Tibial artery (tissue), 4 donors: ENCODE measurements around the gene MYO1B.

Experiments used
- DNase-seq, 2 donors: peaks; one replicate each; pipeline ENCODE4 v3.0.0-alpha.2; 2019
- H3K27ac ChIP-seq, 2 donors: fragments of 200-600 bp; sonication (generic) in 1 of 2; 1 replicate in 1 of 2; 2 replicates in 1 of 2; pipeline ENCODE4 v1.5.1; 2018 to 2019; ENCODE audit warnings: mild to moderate bottlenecking in 1 of 2
- H3K27me3 ChIP-seq, 2 donors: fragments of 200-600 bp; sonication (generic) in 1 of 2; one replicate each; pipeline versions ENCODE4 v1.5.1 to v1.6.0; 2016 to 2019
- H3K36me3 ChIP-seq, 3 donors: fragments of 200-600 bp; sonication (generic) in 2 of 3; one replicate each; pipeline ENCODE4 v1.5.1; 2016 to 2019; ENCODE audit warnings: mild to moderate bottlenecking in 2 of 3
- H3K4me1 ChIP-seq, 4 donors: fragments of 200-600 bp; sonication (generic) in 2 of 4; 1 replicate in 3 of 4; 2 replicates in 1 of 4; pipeline ENCODE4 v1.5.1; 2016 to 2019
- H3K4me3 ChIP-seq, 2 donors: fragments of 200-600 bp; sonication (generic) in 1 of 2; 1 replicate in 1 of 2; 2 replicates in 1 of 2; pipeline ENCODE4 v1.5.1; 2018 to 2019; ENCODE audit warnings: mild to moderate bottlenecking in 2 of 2
- H3K9me3 ChIP-seq, 3 donors: fragments of 200-600 bp; sonication (generic) in 1 of 3; one replicate each; pipeline ENCODE4 v1.5.1; 2016 to 2019
- CTCF ChIP-seq, 2 experiments: fragments of 200-600 bp in 1 of 2; fragments of 450-650 bp in 1 of 2; IDR thresholded peaks; one replicate each; pipeline ENCODE4 v1.5.1; 2017 to 2019; ENCODE audit warnings: antibody characterized with exemption in 2 of 2, mild to moderate bottlenecking in 1 of 2, moderate library complexity in 1 of 2
- intact Hi-C: fragments of 100-400 bp; cut with DNase I; formaldehyde crosslinking; loops from one replicate; pipeline ENCODE4 v1.15.0; 2023; ENCODE audit warnings: low total_unique reads

MYO1B gene

GRCh38 chr2:191225690-191226089, 19.5 kb upstream of the MYO1B start:
- no peak overlapping the region for H3K4me3 ChIP-seq
- TF ChIP-seq CTCF (IDR thresholded peaks at IDR 0.05): no peak
- intact Hi-C loops: no loop called here
- no peak overlapping the region for H3K27ac ChIP-seq
- no peaks in the 10 kb centered on the region for H3K36me3 ChIP-seq
- no peak for DNase-seq
- H3K9me3 ChIP-seq: no peaks in the 10 kb centered on the region
- H3K27me3 ChIP-seq: no peaks in the 10 kb centered on the region
- peaks cover 0 to 4% (median 0%) of the 10 kb centered on the region in 4 donors for H3K4me1 ChIP-seq

- H3K36me3 ChIP-seq: no peaks in the 10 kb centered on the region
- intact Hi-C loops: no loop called here
- no peak for TF ChIP-seq CTCF (IDR thresholded peaks at IDR 0.05)
- no peaks in the 10 kb centered on the region for H3K27me3 ChIP-seq
- no peak for DNase-seq
- no peak overlapping the region for H3K27ac ChIP-seq
- no peak overlapping the region for H3K4me3 ChIP-seq
- peaks cover 0 to 4% (median 0%) of the 10 kb centered on the region in 4 donors for H3K4me1 ChIP-seq
- H3K9me3 ChIP-seq: no peaks in the 10 kb centered on the region
Observed at GRCh38 chr2:191226196-191226595, 19.0 kb upstream of the MYO1B start.

- Histone ChIP-seq H3K4me3 (no peak overlapping the region), H3K9me3 (no peaks in the 10 kb centered on the region), H3K36me3 (no peaks in the 10 kb centered on the region), H3K4me1 (peaks cover 0 to 8% (median 2%) of the 10 kb centered on the region in 4 donors), H3K27me3 (no peaks in the 10 kb centered on the region), H3K27ac (no peak overlapping the region)
- DNase-seq: no peak
- no peak for TF ChIP-seq CTCF (IDR thresholded peaks at IDR 0.05)
- intact Hi-C loops: no loop called here
Observed at GRCh38 chr2:191228333-191228732, 16.9 kb upstream of the MYO1B start.

- H3K27me3 ChIP-seq: no peaks in the 10 kb centered on the region
- DNase-seq: no peak
- intact Hi-C loops: no loop called here
- TF ChIP-seq CTCF (IDR thresholded peaks at IDR 0.05): no peak
- H3K9me3 ChIP-seq: no peaks in the 10 kb centered on the region
- H3K27ac ChIP-seq: no peak overlapping the region
- H3K36me3 ChIP-seq: no peaks in the 10 kb centered on the region
- no peak overlapping the region for H3K4me3 ChIP-seq
- peaks cover 0 to 8% (median 2%) of the 10 kb centered on the region in 4 donors for H3K4me1 ChIP-seq
Observed at GRCh38 chr2:191228861-191229260, 16.3 kb upstream of the MYO1B start.

- Histone ChIP-seq H3K27ac (no peak overlapping the region), H3K4me3 (no peak overlapping the region), H3K27me3 (no peaks in the 10 kb centered on the region), H3K4me1 (peaks cover 0 to 8% (median 2%) of the 10 kb centered on the region in 4 donors), H3K9me3 (no peaks in the 10 kb centered on the region), H3K36me3 (no peaks in the 10 kb centered on the region)
- intact Hi-C loops: loop anchor here (5.0 kb wide), 1 partner anchor 272 kb away; no protein-coding TSS in a partner anchor
- DNase-seq: no peak
- TF ChIP-seq CTCF (IDR thresholded peaks at IDR 0.05): no peak
Observed at GRCh38 chr2:191230174-191230573, 15.0 kb upstream of the MYO1B start.

GRCh38 chr2:191231995-191232394, 13.2 kb upstream of the MYO1B start:
- peak; percentile 41 to 51 for TF ChIP-seq CTCF (IDR thresholded peaks at IDR 0.05)
- Histone ChIP-seq H3K4me1 (peaks cover 0 to 4% (median 2%) of the 10 kb centered on the region in 4 donors), H3K27me3 (no peaks in the 10 kb centered on the region), H3K27ac (no peak overlapping the region), H3K36me3 (no peaks in the 10 kb centered on the region), H3K9me3 (no peaks in the 10 kb centered on the region), H3K4me3 (no peak overlapping the region)
- DNase-seq: no peak
- intact Hi-C loops: loop anchor here (5.0 kb wide), 1 partner anchor 270 kb away; no protein-coding TSS in a partner anchor
